Mammary epithelial cell (primary cell): ENCODE results near the gene STK35.

Experiments used
- EZH2 ChIP-seq: IDR thresholded peaks from 2 replicates; pipeline ENCODE4 v1.6.1; 2012; ENCODE audit warnings: low read length, inconsistent platforms, borderline replicate concordance
- TF ChIP-seq, protein P1 (sequence below), 2 donors: IDR thresholded peaks in 1 of 2; conservative IDR thresholded peaks in 1 of 2; 2 replicates each; pipeline ENCODE4 v1.5.1; 2011 to 2012; ENCODE audit warnings: inconsistent platforms in 2 of 2, low read length in 2 of 2, mild to moderate bottlenecking in 2 of 2, control low read depth in 1 of 2, low read depth in 1 of 2; ENCODE audit not compliant: insufficient read depth in 1 of 2; ENCODE audit errors: extremely low read depth in 1 of 2

DNA sequence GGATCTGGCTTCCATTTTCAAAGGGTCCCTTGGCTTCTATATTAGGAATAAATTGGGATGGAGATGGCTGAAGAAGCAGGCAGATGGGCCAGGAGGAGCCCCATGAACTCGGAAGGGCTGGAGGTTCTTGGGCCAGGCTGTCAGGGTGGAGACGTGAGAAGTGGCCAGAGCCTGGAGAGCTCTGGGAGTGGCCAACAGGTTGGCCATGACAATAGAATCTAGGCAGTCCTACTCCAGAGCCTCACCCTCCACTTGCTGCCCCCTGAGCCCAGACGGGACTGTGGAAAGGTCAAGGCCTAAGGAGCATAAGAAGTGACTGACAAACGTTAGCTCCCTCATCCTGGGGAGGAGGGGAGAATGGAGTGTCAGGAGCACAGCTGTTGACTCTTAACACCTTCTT is 62.1 kb downstream of the STK35 start:
- TF ChIP-seq, protein P1, sequence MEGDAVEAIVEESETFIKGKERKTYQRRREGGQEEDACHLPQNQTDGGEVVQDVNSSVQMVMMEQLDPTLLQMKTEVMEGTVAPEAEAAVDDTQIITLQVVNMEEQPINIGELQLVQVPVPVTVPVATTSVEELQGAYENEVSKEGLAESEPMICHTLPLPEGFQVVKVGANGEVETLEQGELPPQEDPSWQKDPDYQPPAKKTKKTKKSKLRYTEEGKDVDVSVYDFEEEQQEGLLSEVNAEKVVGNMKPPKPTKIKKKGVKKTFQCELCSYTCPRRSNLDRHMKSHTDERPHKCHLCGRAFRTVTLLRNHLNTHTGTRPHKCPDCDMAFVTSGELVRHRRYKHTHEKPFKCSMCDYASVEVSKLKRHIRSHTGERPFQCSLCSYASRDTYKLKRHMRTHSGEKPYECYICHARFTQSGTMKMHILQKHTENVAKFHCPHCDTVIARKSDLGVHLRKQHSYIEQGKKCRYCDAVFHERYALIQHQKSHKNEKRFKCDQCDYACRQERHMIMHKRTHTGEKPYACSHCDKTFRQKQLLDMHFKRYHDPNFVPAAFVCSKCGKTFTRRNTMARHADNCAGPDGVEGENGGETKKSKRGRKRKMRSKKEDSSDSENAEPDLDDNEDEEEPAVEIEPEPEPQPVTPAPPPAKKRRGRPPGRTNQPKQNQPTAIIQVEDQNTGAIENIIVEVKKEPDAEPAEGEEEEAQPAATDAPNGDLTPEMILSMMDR (conservative IDR thresholded peaks at IDR 0.05 in 1 of 2, IDR thresholded peaks at IDR 0.05 in 1 of 2; ENCODE audit: extremely low read depth in 1 of 2, insufficient read depth in 1 of 2, low read depth in 1 of 2, low read length in 2 of 2): no peak
- no peak for TF ChIP-seq EZH2
